GM23338 (cell line): ENCODE measurements around the gene PDE1A. TPM values are rescaled to one million over a fixed set of nuclear protein-coding genes. Genes with fewer than 3 reads are reported as not detected.

Experiments
- ATAC-seq: fragments of 200-7000 bp; cut with Tn5 transposase; 3 replicates; pipeline ENCODE4 v1.9.1; 2020
- DNase-seq: peaks from one replicate; pipeline ENCODE4 v3.0.0-alpha.2; 2015; ENCODE audit warnings: low spot score
- H2AFZ ChIP-seq: fragments of 200-600 bp; sonication (generic); 2 replicates; pipeline ENCODE4 v1.8.0; 2016; ENCODE audit warnings: antibody characterized with exemption, mild to moderate bottlenecking, moderate library complexity
- H3F3A ChIP-seq: fragments of 200-600 bp; sonication (generic); replicated peaks from 2 replicates; pipeline ENCODE4 v1.8.0; 2017; ENCODE audit warnings: antibody characterized with exemption, mixed run types, low read depth
- H3K27ac ChIP-seq: fragments of 200-600 bp; sonication (generic); 2 replicates; pipeline ENCODE4 v1.6.1; 2016; ENCODE audit warnings: low read depth
- H3K27me3 ChIP-seq: fragments of 200-600 bp; sonication (generic); 2 replicates; pipeline ENCODE4 v1.8.0; 2016; ENCODE audit warnings: mild to moderate bottlenecking, mixed run types, moderate library complexity; ENCODE audit not compliant: insufficient read depth
- H3K36me3 ChIP-seq: fragments of 200-600 bp; sonication (generic); 2 replicates; pipeline ENCODE4 v1.8.0; 2016; ENCODE audit warnings: mild to moderate bottlenecking; ENCODE audit not compliant: insufficient read depth
- H3K4me1 ChIP-seq: fragments of 200-600 bp; sonication (generic); 2 replicates; pipeline ENCODE4 v1.8.0; 2016; ENCODE audit warnings: mild to moderate bottlenecking, moderate library complexity; ENCODE audit not compliant: insufficient read depth
- H3K4me2 ChIP-seq: fragments of 200-600 bp; sonication (generic); 2 replicates; pipeline ENCODE4 v1.7.1; 2017; ENCODE audit warnings: mixed run types
- H3K4me3 ChIP-seq: fragments of 200-600 bp; sonication (generic); 2 replicates; pipeline ENCODE4 v1.6.1; 2016; ENCODE audit warnings: mixed run types
- H3K79me2 ChIP-seq: fragments of 200-600 bp; sonication (generic); replicated peaks from 2 replicates; pipeline ENCODE4 v1.8.0; 2017; ENCODE audit warnings: mild to moderate bottlenecking; ENCODE audit not compliant: insufficient read depth
- H3K9me2 ChIP-seq: fragments of 200-600 bp; sonication (generic); 2 replicates; pipeline ENCODE4 v1.8.0; 2017; ENCODE audit not compliant: insufficient read depth
- H4K20me1 ChIP-seq: fragments of 200-600 bp; sonication (generic); replicated peaks from 2 replicates; pipeline ENCODE4 v1.8.0; 2017; ENCODE audit warnings: mild to moderate bottlenecking; ENCODE audit not compliant: insufficient read depth
- H3K27ac Mint-ChIP-seq: 2 replicates; pipeline ENCODE4 v1.8.0; 2020; ENCODE audit warnings: inconsistent platforms, mild to moderate bottlenecking, moderate library complexity, mixed read lengths
- H3K27me3 Mint-ChIP-seq: 3 replicates; pipeline ENCODE4 v1.8.0; 2022; ENCODE audit warnings: low read depth, mild to moderate bottlenecking, moderate library complexity, mixed read lengths, inconsistent platforms; ENCODE audit not compliant: insufficient read depth, poor library complexity
- H3K36me3 Mint-ChIP-seq: 3 replicates; pipeline ENCODE4 v1.8.0; 2021; ENCODE audit warnings: low read depth, mild to moderate bottlenecking, inconsistent platforms, moderate library complexity, mixed read lengths
- H3K4me1 Mint-ChIP-seq: 3 replicates; pipeline ENCODE4 v1.8.0; 2020; ENCODE audit warnings: mild to moderate bottlenecking, inconsistent platforms, mixed read lengths
- H3K4me3 Mint-ChIP-seq: 3 replicates; pipeline ENCODE4 v1.8.0; 2021; ENCODE audit warnings: moderate library complexity, mild to moderate bottlenecking, inconsistent platforms, mixed read lengths
- H3K9me3 Mint-ChIP-seq: 3 replicates; pipeline ENCODE4 v1.8.0; 2020; ENCODE audit warnings: moderate library complexity, mild to moderate bottlenecking, inconsistent platforms, mixed read lengths
- CREB1 ChIP-seq: fragments of 250-450 bp; sonication (Bioruptor Pico); IDR thresholded peaks from 2 replicates; pipeline ENCODE4 v1.5.0; 2020; ENCODE audit warnings: low read depth, mild to moderate bottlenecking, moderate library complexity
- EZH2 ChIP-seq: fragments of 200-600 bp; sonication (generic); IDR thresholded peaks from one replicate; pipeline ENCODE4 v1.8.0; 2017; ENCODE audit warnings: antibody characterized with exemption, mild to moderate bottlenecking, low read depth; ENCODE audit not compliant: unreplicated experiment
- EZH2phosphoT487 ChIP-seq: fragments of 200-600 bp; sonication (generic); IDR thresholded peaks from one replicate; pipeline ENCODE4 v1.8.1; 2018; ENCODE audit warnings: antibody characterized with exemption; ENCODE audit not compliant: unreplicated experiment
- JUNB ChIP-seq: IDR thresholded peaks from one replicate; pipeline ENCODE4 v1.6.1; 2016; ENCODE audit warnings: antibody characterized with exemption; ENCODE audit not compliant: unreplicated experiment
- NANOG ChIP-seq: IDR thresholded peaks from 2 replicates; pipeline ENCODE4 v1.6.1; 2016; ENCODE audit warnings: antibody characterized with exemption, borderline replicate concordance
- POLR2AphosphoS5 ChIP-seq: IDR thresholded peaks from 2 replicates; pipeline ENCODE4 v1.6.1; 2016; ENCODE audit warnings: antibody characterized with exemption, low read depth
- STAT1 ChIP-seq: IDR thresholded peaks from one replicate; pipeline ENCODE4 v1.6.1; 2016; ENCODE audit warnings: antibody characterized with exemption; ENCODE audit not compliant: unreplicated experiment
- ZNF114 ChIP-seq: fragments of 250-450 bp; sonication (Bioruptor Pico); IDR thresholded peaks from 2 replicates; pipeline ENCODE4 v1.5.0; 2020; ENCODE audit warnings: mild to moderate bottlenecking, moderate library complexity
- ZNF331 ChIP-seq: fragments of 250-450 bp; sonication (Bioruptor Pico); IDR thresholded peaks from 2 replicates; pipeline ENCODE4 v1.5.0; 2020; ENCODE audit warnings: low read depth, mild to moderate bottlenecking, moderate library complexity
- polyA plus RNA-seq: library from polyadenylated mRNA; unstranded; fragments of >200 nt; fragmentation: Nextera tagmentation; extraction: Ambion mirVana; gene quantifications from 2 replicates; pipeline ENCODE4 v1.2.1, GENCODE V29; 2016
- total RNA-seq: library from RNA; depleted of rRNA; stranded (reverse); fragments of >200 nt; shearing (Covaris generic); gene quantifications from 2 replicates; pipeline ENCODE4 v1.2.3, GENCODE V29; 2014
- TF ChIP-seq, protein P1 (sequence below), 2 experiments: fragments of 200-600 bp in 1 of 2; sonication (generic) in 1 of 2; conservative IDR thresholded peaks; 2 replicates each; pipeline versions ENCODE4 v1.5.1 to v1.6.1; 2016 to 2017; ENCODE audit warnings: antibody characterized with exemption in 2 of 2, low read depth in 2 of 2, mild to moderate bottlenecking in 2 of 2, moderate library complexity in 1 of 2
- TF ChIP-seq, protein P2 (sequence below): IDR thresholded peaks from 2 replicates; pipeline ENCODE4 v1.6.1; 2016; ENCODE audit warnings: antibody characterized with exemption
- TF ChIP-seq, protein P3 (sequence below): IDR thresholded peaks from one replicate; pipeline ENCODE4 v1.6.1; 2018; ENCODE audit warnings: antibody characterized with exemption; ENCODE audit not compliant: unreplicated experiment

PDE1A gene
- total and polyA plus RNA-seq, 2 experiments from 2014 or later, result 0.28 to 0.31 TPM

DNA sequence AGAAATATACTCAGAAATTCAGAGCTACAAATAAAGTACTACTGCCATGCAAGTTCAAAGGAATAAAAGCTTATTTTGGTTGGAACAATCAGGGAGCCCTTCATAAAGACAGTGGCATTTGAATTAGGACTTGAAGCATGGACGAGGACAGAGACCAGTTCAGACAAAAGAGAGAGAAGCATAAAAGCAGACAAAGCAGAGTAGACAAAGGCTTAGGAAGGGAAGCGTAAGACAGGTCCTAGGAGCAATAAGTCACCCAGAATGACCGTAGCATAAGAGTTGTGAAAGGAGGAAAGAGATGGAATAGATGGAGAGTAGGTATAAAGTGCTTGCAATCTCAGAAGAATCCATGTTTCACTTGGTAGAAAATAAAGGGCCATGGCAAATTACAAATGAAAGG is 14.0 kb downstream of the PDE1A start:
- H3K4me2 ChIP-seq, result no peak overlapping the region
- ATAC-seq, result no peak
- TF ChIP-seq, protein P1, sequence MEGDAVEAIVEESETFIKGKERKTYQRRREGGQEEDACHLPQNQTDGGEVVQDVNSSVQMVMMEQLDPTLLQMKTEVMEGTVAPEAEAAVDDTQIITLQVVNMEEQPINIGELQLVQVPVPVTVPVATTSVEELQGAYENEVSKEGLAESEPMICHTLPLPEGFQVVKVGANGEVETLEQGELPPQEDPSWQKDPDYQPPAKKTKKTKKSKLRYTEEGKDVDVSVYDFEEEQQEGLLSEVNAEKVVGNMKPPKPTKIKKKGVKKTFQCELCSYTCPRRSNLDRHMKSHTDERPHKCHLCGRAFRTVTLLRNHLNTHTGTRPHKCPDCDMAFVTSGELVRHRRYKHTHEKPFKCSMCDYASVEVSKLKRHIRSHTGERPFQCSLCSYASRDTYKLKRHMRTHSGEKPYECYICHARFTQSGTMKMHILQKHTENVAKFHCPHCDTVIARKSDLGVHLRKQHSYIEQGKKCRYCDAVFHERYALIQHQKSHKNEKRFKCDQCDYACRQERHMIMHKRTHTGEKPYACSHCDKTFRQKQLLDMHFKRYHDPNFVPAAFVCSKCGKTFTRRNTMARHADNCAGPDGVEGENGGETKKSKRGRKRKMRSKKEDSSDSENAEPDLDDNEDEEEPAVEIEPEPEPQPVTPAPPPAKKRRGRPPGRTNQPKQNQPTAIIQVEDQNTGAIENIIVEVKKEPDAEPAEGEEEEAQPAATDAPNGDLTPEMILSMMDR (conservative IDR thresholded peaks at IDR 0.05; ENCODE audit: low read depth in 2 of 2), result no peak
- TF ChIP-seq ZNF114 (no peak), EZH2 (no peak), JUNB (no peak)
- no peak overlapping the region; the same call in 1 of the 2 replicates for H2AFZ ChIP-seq
- no peak overlapping the region for H3K4me3 ChIP-seq
- H3K9me2 ChIP-seq, result no peaks in the 10 kb centered on the region; the same call in 1 of the 2 replicates
- no peaks in the 10 kb centered on the region for H3K27me3 Mint-ChIP-seq
- no peaks in the 10 kb centered on the region for H3K27me3 ChIP-seq
- H3K27ac ChIP-seq, result no peak overlapping the region
- H3K27ac Mint-ChIP-seq, result no peak overlapping the region
- H3K9me3 Mint-ChIP-seq, result no peaks in the 10 kb centered on the region
- no peak for DNase-seq
- no peak overlapping the region for H3K4me3 Mint-ChIP-seq
- H3F3A ChIP-seq, result no peaks in the 10 kb centered on the region
- 0 out of 2 replicates have a peak, but pooled peaks cover 4% of the 10 kb centered on the region for H3K4me1 ChIP-seq
- no peaks in the 10 kb centered on the region for H3K36me3 Mint-ChIP-seq
- H4K20me1 ChIP-seq, result no peaks in the 10 kb centered on the region
- no peaks in the 10 kb centered on the region for H3K36me3 ChIP-seq
- H3K79me2 ChIP-seq, result no peaks in the 10 kb centered on the region
- peaks cover 9% of the 10 kb centered on the region for H3K4me1 Mint-ChIP-seq

DNA sequence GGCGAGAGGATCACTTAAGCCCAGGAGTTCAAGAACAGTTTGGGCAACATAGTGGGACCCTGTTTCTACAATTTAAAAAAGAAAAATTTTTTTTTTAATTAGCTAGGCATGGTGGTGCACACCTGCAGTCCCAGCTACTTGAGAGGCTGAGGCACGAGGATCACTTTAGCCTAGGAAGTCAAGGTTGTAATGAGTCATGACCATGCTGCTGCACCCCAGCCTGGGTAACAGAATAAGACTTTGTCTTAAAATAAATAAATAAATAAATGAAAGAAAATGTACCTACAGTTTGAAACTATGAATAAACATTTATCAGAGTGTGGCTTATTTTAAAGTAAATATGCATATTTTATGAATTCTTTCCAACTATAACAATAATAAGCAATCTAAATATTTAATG is 16.7 kb downstream of the PDE1A start:
- no peak overlapping the region for H3K27ac Mint-ChIP-seq
- Histone ChIP-seq H3K27ac (no peak overlapping the region), H3K4me1 (0 out of 2 replicates have a peak, but pooled peaks cover 4% of the 10 kb centered on the region), H4K20me1 (no peaks in the 10 kb centered on the region), H2AFZ (no peak overlapping the region), H3K36me3 (no peaks in the 10 kb centered on the region), H3K9me2 (no peaks in the 10 kb centered on the region; the same call in 1 of the 2 replicates), H3K4me3 (no peak overlapping the region), H3K79me2 (no peaks in the 10 kb centered on the region), H3F3A (no peaks in the 10 kb centered on the region), H3K4me2 (no peak overlapping the region), H3K27me3 (no peaks in the 10 kb centered on the region)
- H3K36me3 Mint-ChIP-seq, result no peaks in the 10 kb centered on the region
- DNase-seq, result no peak
- no peaks in the 10 kb centered on the region for H3K9me3 Mint-ChIP-seq
- H3K4me1 Mint-ChIP-seq, result peaks cover 11% of the 10 kb centered on the region
- no peak overlapping the region for H3K4me3 Mint-ChIP-seq
- H3K27me3 Mint-ChIP-seq, result no peaks in the 10 kb centered on the region
- ATAC-seq, result no peak
- no peak for TF ChIP-seq NANOG
- TF ChIP-seq, protein P2, sequence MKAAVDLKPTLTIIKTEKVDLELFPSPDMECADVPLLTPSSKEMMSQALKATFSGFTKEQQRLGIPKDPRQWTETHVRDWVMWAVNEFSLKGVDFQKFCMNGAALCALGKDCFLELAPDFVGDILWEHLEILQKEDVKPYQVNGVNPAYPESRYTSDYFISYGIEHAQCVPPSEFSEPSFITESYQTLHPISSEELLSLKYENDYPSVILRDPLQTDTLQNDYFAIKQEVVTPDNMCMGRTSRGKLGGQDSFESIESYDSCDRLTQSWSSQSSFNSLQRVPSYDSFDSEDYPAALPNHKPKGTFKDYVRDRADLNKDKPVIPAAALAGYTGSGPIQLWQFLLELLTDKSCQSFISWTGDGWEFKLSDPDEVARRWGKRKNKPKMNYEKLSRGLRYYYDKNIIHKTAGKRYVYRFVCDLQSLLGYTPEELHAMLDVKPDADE, result no peak
- no peak for TF ChIP-seq POLR2AphosphoS5
- no peak for TF ChIP-seq JUNB
- no peak for TF ChIP-seq ZNF114
- TF ChIP-seq EZH2phosphoT487, result no peak
- TF ChIP-seq ZNF331 (CRISPR knock-in tag), result no peak
- TF ChIP-seq CREB1, result no peak
- TF ChIP-seq EZH2, result no peak
- no peak for TF ChIP-seq STAT1
- TF ChIP-seq, protein P3, sequence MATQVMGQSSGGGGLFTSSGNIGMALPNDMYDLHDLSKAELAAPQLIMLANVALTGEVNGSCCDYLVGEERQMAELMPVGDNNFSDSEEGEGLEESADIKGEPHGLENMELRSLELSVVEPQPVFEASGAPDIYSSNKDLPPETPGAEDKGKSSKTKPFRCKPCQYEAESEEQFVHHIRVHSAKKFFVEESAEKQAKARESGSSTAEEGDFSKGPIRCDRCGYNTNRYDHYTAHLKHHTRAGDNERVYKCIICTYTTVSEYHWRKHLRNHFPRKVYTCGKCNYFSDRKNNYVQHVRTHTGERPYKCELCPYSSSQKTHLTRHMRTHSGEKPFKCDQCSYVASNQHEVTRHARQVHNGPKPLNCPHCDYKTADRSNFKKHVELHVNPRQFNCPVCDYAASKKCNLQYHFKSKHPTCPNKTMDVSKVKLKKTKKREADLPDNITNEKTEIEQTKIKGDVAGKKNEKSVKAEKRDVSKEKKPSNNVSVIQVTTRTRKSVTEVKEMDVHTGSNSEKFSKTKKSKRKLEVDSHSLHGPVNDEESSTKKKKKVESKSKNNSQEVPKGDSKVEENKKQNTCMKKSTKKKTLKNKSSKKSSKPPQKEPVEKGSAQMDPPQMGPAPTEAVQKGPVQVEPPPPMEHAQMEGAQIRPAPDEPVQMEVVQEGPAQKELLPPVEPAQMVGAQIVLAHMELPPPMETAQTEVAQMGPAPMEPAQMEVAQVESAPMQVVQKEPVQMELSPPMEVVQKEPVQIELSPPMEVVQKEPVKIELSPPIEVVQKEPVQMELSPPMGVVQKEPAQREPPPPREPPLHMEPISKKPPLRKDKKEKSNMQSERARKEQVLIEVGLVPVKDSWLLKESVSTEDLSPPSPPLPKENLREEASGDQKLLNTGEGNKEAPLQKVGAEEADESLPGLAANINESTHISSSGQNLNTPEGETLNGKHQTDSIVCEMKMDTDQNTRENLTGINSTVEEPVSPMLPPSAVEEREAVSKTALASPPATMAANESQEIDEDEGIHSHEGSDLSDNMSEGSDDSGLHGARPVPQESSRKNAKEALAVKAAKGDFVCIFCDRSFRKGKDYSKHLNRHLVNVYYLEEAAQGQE, result no peak
